H1 (cell line): ENCODE measurements around the gene ZDHHC17. TPM values are rescaled to one million over a fixed set of nuclear protein-coding genes. Genes with fewer than 3 reads are reported as not detected.

Experiments
- CTCF ChIA-PET: fragments of 300-600 bp; sonication (Branson Sonifier 250); formaldehyde crosslinking; loops from one replicate; lab custom pipeline; 2021; ENCODE audit not compliant: partially characterized antibody; lab: Charles Lee
- POLR2A ChIA-PET: fragments of 300-600 bp; sonication (Branson Sonifier 250); formaldehyde crosslinking; loops from one replicate; lab custom pipeline; 2021; ENCODE audit warnings: inconsistent platforms; ENCODE audit not compliant: partially characterized antibody; lab: Charles Lee
- DNase-seq, 2 experiments: peaks; one replicate each; pipeline versions ENCODE4 v3.0.0 to v3.0.0-alpha.2; 2010 to 2022; ENCODE audit warnings: low spot score in 2 of 2, low read depth in 1 of 2, mixed read lengths in 1 of 2
- FAIRE-seq: peaks from 2 replicates; lab custom pipeline; 2011; peaks lifted over from hg19 to GRCh38; lab: Jason Lieb, UNC
- H2AFZ ChIP-seq: 2 replicates; pipeline ENCODE4 v1.8.1; 2012; ENCODE audit warnings: low read length, inconsistent platforms
- H2AK5ac ChIP-seq: 2 replicates; pipeline ENCODE4 v1.6.1; 2013; ENCODE audit warnings: low read depth, low read length
- H2BK120ac ChIP-seq: replicated peaks from 2 replicates; pipeline ENCODE3; 2013; ENCODE audit warnings: low read depth, low read length, inconsistent platforms
- H2BK12ac ChIP-seq: 2 replicates; pipeline ENCODE4 v1.6.1; 2013; ENCODE audit warnings: low read depth, low read length
- H2BK15ac ChIP-seq: 2 replicates; pipeline ENCODE4 v1.6.1; 2013; ENCODE audit warnings: low read length
- H2BK20ac ChIP-seq: 2 replicates; pipeline ENCODE4 v1.6.1; 2013; ENCODE audit warnings: low read length
- H2BK5ac ChIP-seq: 2 replicates; pipeline ENCODE4 v1.6.1; 2013; ENCODE audit warnings: low read depth, low read length
- H3K14ac ChIP-seq: 2 replicates; pipeline ENCODE4 v1.6.1; 2013; ENCODE audit warnings: inconsistent platforms; ENCODE audit not compliant: insufficient read length
- H3K18ac ChIP-seq: 2 replicates; pipeline ENCODE4 v1.6.1; 2013; ENCODE audit warnings: low read length; ENCODE audit errors: extremely low read depth
- H3K23ac ChIP-seq: 2 replicates; pipeline ENCODE4 v1.6.1; 2013; ENCODE audit warnings: inconsistent platforms; ENCODE audit not compliant: insufficient read length
- H3K23me2 ChIP-seq: 2 replicates; pipeline ENCODE4 v1.6.1; 2013; ENCODE audit warnings: low read depth, low read length
- H3K27ac ChIP-seq: 2 replicates; pipeline ENCODE4 v1.6.1; 2011; ENCODE audit warnings: low read depth, low read length, inconsistent platforms
- H3K27me3 ChIP-seq, 4 experiments: replicated peaks in 1 of 4; 1 replicate in 1 of 4; 2 replicates in 3 of 4; pipeline versions ENCODE4 v1.6.1 to v1.8.1; 2011 to 2013; ENCODE audit warnings: low read length in 3 of 4, mild to moderate bottlenecking in 3 of 4, inconsistent platforms in 2 of 4, mixed read lengths in 2 of 4, moderate library complexity in 1 of 4; ENCODE audit not compliant: control insufficient read depth in 3 of 4, insufficient read depth in 3 of 4; ENCODE audit errors: extremely low read depth in 1 of 4
- H3K36me3 ChIP-seq, 4 experiments: 2 replicates each; pipeline versions ENCODE4 v1.6.1 to v1.8.1; 2011 to 2013; ENCODE audit warnings: mild to moderate bottlenecking in 4 of 4, low read length in 3 of 4, moderate library complexity in 2 of 4, control low read depth in 1 of 4, inconsistent platforms in 1 of 4; ENCODE audit not compliant: insufficient read depth in 4 of 4, control insufficient read depth in 2 of 4
- H3K4ac ChIP-seq: replicated peaks from 2 replicates; pipeline ENCODE3; 2013; ENCODE audit warnings: low read length, low read depth, mixed read lengths, inconsistent platforms; ENCODE audit not compliant: insufficient read length
- H3K4me1 ChIP-seq, 4 experiments: replicated peaks in 1 of 4; 1 replicate in 1 of 4; 2 replicates in 3 of 4; pipeline versions ENCODE4 v1.6.1 to v1.8.1; 2011 to 2013; ENCODE audit warnings: low read length in 3 of 4, inconsistent platforms in 2 of 4, mixed read lengths in 1 of 4; ENCODE audit not compliant: insufficient read depth in 4 of 4, control insufficient read depth in 3 of 4
- H3K4me2 ChIP-seq, 2 experiments: 2 replicates each; pipeline versions ENCODE4 v1.6.1 to v1.8.1; 2011 to 2013; ENCODE audit warnings: low read depth in 2 of 2, low read length in 2 of 2, control low read depth in 1 of 2, inconsistent platforms in 1 of 2, mild to moderate bottlenecking in 1 of 2; ENCODE audit not compliant: insufficient read depth in 1 of 2
- H3K4me3 ChIP-seq, 4 experiments: fragments of 200-600, 300-600 bp in 1 of 4; sonication (generic), shearing (Covaris generic), sonication (Bioruptor Twin) in 1 of 4; 2 replicates each; pipeline versions ENCODE4 v1.5.1 to v1.8.1; 2011 to 2016; ENCODE audit warnings: low read length in 4 of 4, low read depth in 3 of 4, control low read depth in 2 of 4, inconsistent platforms in 2 of 4, mild to moderate bottlenecking in 2 of 4, mixed read lengths in 1 of 4, moderate library complexity in 1 of 4; ENCODE audit not compliant: insufficient read depth in 2 of 4; ENCODE audit errors: extremely low read depth in 1 of 4
- H3K56ac ChIP-seq: replicated peaks from 2 replicates; pipeline ENCODE3; 2013; ENCODE audit warnings: low read depth, mild to moderate bottlenecking, mixed read lengths, low read length, inconsistent platforms; ENCODE audit not compliant: insufficient read length
- H3K79me1 ChIP-seq: 2 replicates; pipeline ENCODE4 v1.6.1; 2013; ENCODE audit warnings: low read depth, low read length, control low read depth
- H3K79me2 ChIP-seq, 2 experiments: 2 replicates each; pipeline versions ENCODE4 v1.6.1 to v1.8.1; 2012 to 2013; ENCODE audit warnings: low read length in 2 of 2, mild to moderate bottlenecking in 2 of 2, inconsistent platforms in 1 of 2; ENCODE audit not compliant: insufficient read depth in 2 of 2, control insufficient read depth in 1 of 2
- H3K9ac ChIP-seq, 4 experiments: replicated peaks in 1 of 4; 1 replicate in 1 of 4; 2 replicates in 3 of 4; pipeline versions ENCODE4 v1.6.1 to v1.8.1; 2011 to 2013; ENCODE audit warnings: low read depth in 3 of 4, low read length in 3 of 4, control low read depth in 2 of 4, mild to moderate bottlenecking in 2 of 4, moderate library complexity in 2 of 4, inconsistent platforms in 1 of 4; ENCODE audit errors: extremely low read depth in 1 of 4
- H3K9me3 ChIP-seq, 2 experiments: 2 replicates each; pipeline versions ENCODE4 v1.6.1 to v1.8.1; 2012 to 2013; ENCODE audit warnings: mild to moderate bottlenecking in 2 of 2, moderate library complexity in 2 of 2, control low read depth in 1 of 2, inconsistent platforms in 1 of 2, low read depth in 1 of 2, low read length in 1 of 2, mixed read lengths in 1 of 2; ENCODE audit not compliant: insufficient read depth in 2 of 2
- H4K20me1 ChIP-seq, 2 experiments: replicated peaks in 1 of 2; 2 replicates each; pipeline versions ENCODE3 to v1.8.1; 2011 to 2013; ENCODE audit warnings: inconsistent platforms in 2 of 2, low read length in 2 of 2, mild to moderate bottlenecking in 1 of 2; ENCODE audit not compliant: insufficient read depth in 2 of 2, control insufficient read depth in 1 of 2
- H4K5ac ChIP-seq: 2 replicates; pipeline ENCODE4 v1.6.1; 2013; ENCODE audit warnings: low read length, low read depth, mixed read lengths, inconsistent platforms; ENCODE audit not compliant: insufficient read length
- H4K8ac ChIP-seq: 2 replicates; pipeline ENCODE4 v1.8.0; 2013; ENCODE audit warnings: mild to moderate bottlenecking, moderate library complexity, low read length, inconsistent platforms; ENCODE audit not compliant: insufficient read depth; ENCODE audit errors: extremely low read depth
- H4K91ac ChIP-seq: replicated peaks from 2 replicates; pipeline ENCODE3; 2013; ENCODE audit warnings: low read length, mixed read lengths, inconsistent platforms; ENCODE audit not compliant: insufficient read length
- ATF3 ChIP-seq: IDR thresholded peaks from 2 replicates; pipeline ENCODE4 v1.6.1; 2011; ENCODE audit warnings: low read depth, mild to moderate bottlenecking, low read length; ENCODE audit not compliant: insufficient read depth
- BCL11A ChIP-seq, 2 experiments: IDR thresholded peaks; one replicate each; pipeline ENCODE4 v1.6.1; 2011; ENCODE audit warnings: low read depth in 2 of 2, low read length in 2 of 2, mild to moderate bottlenecking in 2 of 2
- CBX5 ChIP-seq: fragments of 300-800, 300-1000 bp; sonication (generic); IDR thresholded peaks from 2 replicates; pipeline ENCODE4 v1.7.1; 2016; ENCODE audit warnings: antibody characterized with exemption, low read length, low read depth
- CTBP2 ChIP-seq: IDR thresholded peaks from 2 replicates; pipeline ENCODE4 v1.7.0; 2011; ENCODE audit warnings: borderline replicate concordance, mild to moderate bottlenecking, moderate library complexity, mixed read lengths, low read length; ENCODE audit not compliant: insufficient read depth, insufficient read length
- EP300 ChIP-seq, 2 experiments: IDR thresholded peaks; 1 replicate in 1 of 2; 2 replicates in 1 of 2; pipeline ENCODE4 v1.6.1; 2011 to 2012; ENCODE audit warnings: low read depth in 2 of 2, low read length in 2 of 2, mild to moderate bottlenecking in 2 of 2, borderline replicate concordance in 1 of 2, inconsistent platforms in 1 of 2, moderate library complexity in 1 of 2
- FOSL1 ChIP-seq: IDR thresholded peaks from 2 replicates; pipeline ENCODE4 v1.6.1; 2011; ENCODE audit warnings: mild to moderate bottlenecking, low read depth, low read length, moderate library complexity; ENCODE audit not compliant: insufficient read depth
- KDM4A ChIP-seq: IDR thresholded peaks from one replicate; pipeline ENCODE4 v1.7.1; 2012; ENCODE audit warnings: low read depth, mild to moderate bottlenecking, moderate library complexity, low read length, inconsistent platforms; ENCODE audit not compliant: severe bottlenecking
- PHF8 ChIP-seq: fragments of 200-600 bp; sonication (generic); conservative IDR thresholded peaks from 2 replicates; pipeline ENCODE4 v1.7.1; 2012; ENCODE audit warnings: low read depth, mild to moderate bottlenecking, inconsistent platforms, low read length, moderate library complexity
- POU5F1 ChIP-seq: IDR thresholded peaks from 2 replicates; pipeline ENCODE4 v1.6.1; 2011; ENCODE audit warnings: low read depth, mild to moderate bottlenecking, low read length, moderate library complexity
- RFX5 ChIP-seq: IDR thresholded peaks from 2 replicates; pipeline ENCODE4 v1.6.1; 2011; ENCODE audit warnings: low read depth, low read length, improper control_type of control experiment, borderline replicate concordance
- RXRA ChIP-seq: IDR thresholded peaks from 2 replicates; pipeline ENCODE4 v1.6.1; 2011; ENCODE audit warnings: low read depth, mild to moderate bottlenecking, low read length, moderate library complexity; ENCODE audit not compliant: insufficient read depth
- TAF7 ChIP-seq: optimal IDR thresholded peaks from 2 replicates; pipeline ENCODE3; 2011; ENCODE audit warnings: low read depth, mild to moderate bottlenecking, inconsistent platforms, low read length, moderate library complexity, borderline replicate concordance
- YY1 ChIP-seq: IDR thresholded peaks from 2 replicates; pipeline ENCODE4 v1.6.1; 2011; ENCODE audit warnings: low read depth, mild to moderate bottlenecking, low read length
- WGBS, 2 experiments: shearing (Covaris generic) in 1 of 2; methylation state at CpG; one replicate each; pipeline versions ENCODE4 v1.1.6 to v1.1.7; 2013 to 2015; ENCODE audit warnings: low lambda C conversion rate in 2 of 2, mixed read lengths in 2 of 2, inconsistent platforms in 1 of 2, low coverage in 1 of 2, missing lambda C conversion rate in 1 of 2; ENCODE audit not compliant: insufficient replicate concordance in 2 of 2, insufficient coverage in 1 of 2, insufficient read length in 1 of 2; ENCODE audit errors: extremely low coverage in 1 of 2, missing lambda C conversion rate in 1 of 2; 5-methylcytosine and 5-hydroxymethylcytosine counted together
- polyA plus RNA-seq, 7 experiments: library from polyadenylated mRNA; depleted of rRNA in 3 of 7; stranded (reverse) in 5 of 7; unstranded in 2 of 7; fragments of >200 nt in 5 of 7; fragments of 200-250 nt in 2 of 7; gene quantifications; 1 replicate in 5 of 7; 2 replicates in 1 of 7; 4 replicates in 1 of 7; pipeline versions ENCODE4 v1.2.1 to v1.2.3, GENCODE V29; 2011 to 2013; ENCODE audit warnings: missing spikeins in 2 of 7, mixed read lengths in 2 of 7
- total RNA-seq: library from RNA; stranded (reverse); fragmentation: NEBNext Ultra II Directional; extraction: Animal tissue kit (Norgen Biotek cat#: 25700); gene quantifications from 2 replicates; pipeline ENCODE4 v1.2.1, GENCODE V29; 2021

ZDHHC17 gene
- total and polyA plus RNA-seq, 2 of the 8 experiments (the other 6 are each of a cell fraction or from before 2014, with no cell fraction given), result 27.6 to 28.9 TPM

- H2BK12ac ChIP-seq, result no peak overlapping the region
- no peak overlapping the region for H2BK15ac ChIP-seq
- H2AFZ ChIP-seq, result no peak overlapping the region
- no peak overlapping the region for H3K4me2 ChIP-seq
- H2BK20ac ChIP-seq, result no peak overlapping the region
- POLR2A ChIA-PET, result interaction anchor here (1.2 kb wide), 1 partner anchor 19 kb away, joined by 4 read pairs; the partner anchor contains the start of gene CSRP2
- FAIRE-seq, result no peak
- peaks cover 13 to 46% (median 24%) of the 10 kb centered on the region in 4 experiments for H3K36me3 ChIP-seq
- WGBS, 2 experiments, result 89% methylated on average over 3 of the region's 3 CpGs; no CpG with 5 or more reads in 1 of the 2 experiments
- no peak overlapping the region for H2BK5ac ChIP-seq
- no peak overlapping the region for H4K8ac ChIP-seq
- H3K27ac ChIP-seq, result no peak overlapping the region
- no peak overlapping the region for H3K4me3 ChIP-seq
- no peak overlapping the region for H3K4ac ChIP-seq
- H3K9me3 ChIP-seq, result no peaks in the 10 kb centered on the region
- 0 out of 2 replicates have a peak, but pooled peaks cover 2% of the 10 kb centered on the region for H3K79me1 ChIP-seq
- H3K23ac ChIP-seq, result no peak overlapping the region
- H2AK5ac ChIP-seq, result no peak overlapping the region
- no peak overlapping the region for H2BK120ac ChIP-seq
- no peak overlapping the region for H4K91ac ChIP-seq
- H3K14ac ChIP-seq, result no peak overlapping the region
- peaks cover 0 to 9% of the 10 kb centered on the region in 2 experiments; a peak in 1 of 4 replicates for H3K79me2 ChIP-seq
- H3K56ac ChIP-seq, result no peak overlapping the region
- no peaks in the 10 kb centered on the region for H3K27me3 ChIP-seq
- H3K23me2 ChIP-seq, result no peaks in the 10 kb centered on the region
- no peak for DNase-seq
- CTCF ChIA-PET, result interaction anchor here (0.8 to 1.7 kb wide), 2 partner anchors 70 to 151 kb away, joined by 3 to 5 read pairs; no protein-coding TSS in a partner anchor
- H4K5ac ChIP-seq, result no peak overlapping the region
- peaks cover 0 to 2% of the 10 kb centered on the region in 2 experiments for H4K20me1 ChIP-seq
- H3K4me1 ChIP-seq, result no peaks in the 10 kb centered on the region; a peak in 1 of 7 replicates
- H3K18ac ChIP-seq, result no peak overlapping the region
- H3K9ac ChIP-seq, result no peak overlapping the region
- TF ChIP-seq YY1 (no peak), KDM4A (no peak), RXRA (no peak), PHF8 (no peak), BCL11A (IDR thresholded peaks at IDR 0.05; ENCODE audit: low read depth in 2 of 2, low read length in 2 of 2) (no peak), CTBP2 (no peak), RFX5 (no peak), POU5F1 (no peak), ATF3 (no peak), TAF7 (no peak), CBX5 (no peak), EP300 (IDR thresholded peaks at IDR 0.05; ENCODE audit: borderline replicate concordance in 1 of 2, low read depth in 2 of 2, low read length in 2 of 2) (no peak), FOSL1 (no peak)
Observed at GRCh38 chr12:76860256-76860655, 96.3 kb downstream of the ZDHHC17 start.
